ENCODE measurements around the gene CASTOR2.
"Not testable (repeated sequence)": the region's sequence is repeated elsewhere in the genome, so short reads cannot be mapped to it uniquely, and the experiment has no call there.

Gene CASTOR2

GRCh38 chr7:74997811-74998210 is 33.3 kb downstream of the CASTOR2 start:
- H3K9ac ChIP-seq (ENCODE audit: low read depth, low read length); H3K27ac ChIP-seq (ENCODE audit: low read depth, low read length); H3K36me3 ChIP-seq (ENCODE audit: insufficient read depth, low read length); H3K4me3 ChIP-seq (ENCODE audit: low read length); H3K27me3 ChIP-seq (ENCODE audit: insufficient read depth, low read length); H3K9me3 ChIP-seq (ENCODE audit: insufficient read depth, low read depth, low read length): not testable (repeated sequence)
- 100% methylated on average over 5 of the region's 8 CpGs for WGBS
- H3K4me1 ChIP-seq (ENCODE audit: insufficient read depth, low read length): peaks cover 11% of the 10 kb centered on the region

DNA sequence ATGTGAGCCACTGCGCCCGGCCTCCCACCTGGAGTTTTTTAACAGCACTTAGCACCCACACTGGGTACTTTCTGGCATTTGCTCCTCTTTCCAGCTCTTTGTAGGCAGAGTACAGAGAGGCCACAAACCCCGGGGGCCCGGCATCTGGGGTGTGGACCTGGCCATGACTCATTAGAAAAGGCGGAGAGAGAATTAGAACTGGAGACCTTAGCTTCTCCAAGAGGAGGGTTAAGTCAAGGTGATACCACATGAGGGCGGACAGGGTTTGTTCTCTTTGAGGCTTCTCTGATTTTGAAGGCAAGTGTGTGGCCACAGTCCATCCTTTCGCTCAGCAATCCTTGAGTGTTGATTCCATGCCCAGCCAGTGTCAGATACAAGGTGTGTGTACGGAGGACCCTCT is 36.9 kb downstream of the CASTOR2 start:
- H3K36me3 ChIP-seq (ENCODE audit: insufficient read depth, low read length); H3K9me3 ChIP-seq (ENCODE audit: insufficient read depth, low read depth, low read length); H3K4me1 ChIP-seq (ENCODE audit: insufficient read depth, low read length); H3K27ac ChIP-seq (ENCODE audit: low read depth, low read length); H3K9ac ChIP-seq (ENCODE audit: low read depth, low read length); H3K4me3 ChIP-seq (ENCODE audit: low read length); H3K27me3 ChIP-seq (ENCODE audit: insufficient read depth, low read length): not testable (repeated sequence)
- WGBS: 87% methylated on average over 8 of the region's 8 CpGs

GRCh38 chr7:75010036-75010435 is 45.5 kb downstream of the CASTOR2 start:
- Histone ChIP-seq H3K4me1 (ENCODE audit: insufficient read depth, low read length) (no peaks in the 10 kb centered on the region), H3K4me3 (ENCODE audit: low read length) (no peak overlapping the region), H3K27ac (ENCODE audit: low read depth, low read length) (no peak overlapping the region), H3K9me3 (ENCODE audit: insufficient read depth, low read depth, low read length) (no peaks in the 10 kb centered on the region), H3K36me3 (ENCODE audit: insufficient read depth, low read length) (peaks cover 7% of the 10 kb centered on the region; the same call in 1 of the 2 replicates), H3K27me3 (ENCODE audit: insufficient read depth, low read length) (no peaks in the 10 kb centered on the region), H3K9ac (ENCODE audit: low read depth, low read length) (no peak overlapping the region)
- 89% methylated on average over 2 of the region's 2 CpGs for WGBS

DNA sequence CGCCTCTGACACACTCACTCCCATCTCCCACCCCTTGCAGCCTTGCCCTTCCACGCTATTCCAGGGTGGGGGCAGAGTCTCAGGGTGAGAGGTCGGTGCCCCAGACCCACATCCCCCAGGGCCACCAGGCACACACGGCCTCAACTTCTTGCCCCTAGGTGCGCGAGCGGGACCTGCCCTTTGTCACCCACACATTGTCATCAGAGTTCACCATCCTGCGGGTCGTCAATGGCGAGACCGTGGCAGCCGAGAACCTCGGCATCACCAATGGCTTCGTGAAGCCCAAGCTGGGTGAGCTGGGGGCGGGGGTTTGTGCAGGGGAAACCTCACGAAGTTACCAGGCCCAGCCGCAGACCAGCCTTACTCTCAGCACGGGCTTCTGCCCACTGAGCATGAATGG is 53.3 kb downstream of the CASTOR2 start:
- H3K27ac ChIP-seq (ENCODE audit: low read depth, low read length): no peak overlapping the region
- H3K36me3 ChIP-seq (ENCODE audit: insufficient read depth, low read length): peaks cover 24% of the 10 kb centered on the region
- H3K27me3 ChIP-seq (ENCODE audit: insufficient read depth, low read length): no peaks in the 10 kb centered on the region
- no peaks in the 10 kb centered on the region for H3K4me1 ChIP-seq (ENCODE audit: insufficient read depth, low read length)
- no peak overlapping the region for H3K4me3 ChIP-seq (ENCODE audit: low read length)
- H3K9ac ChIP-seq (ENCODE audit: low read depth, low read length): no peak overlapping the region
- 97% methylated on average over 18 of the region's 18 CpGs for WGBS
- H3K9me3 ChIP-seq (ENCODE audit: insufficient read depth, low read depth, low read length): no peaks in the 10 kb centered on the region

GRCh38 chr7:75018570-75019364 is 54.3 kb downstream of the CASTOR2 start:
- Histone ChIP-seq H3K27ac (ENCODE audit: low read depth, low read length) (no peak overlapping the region), H3K4me1 (ENCODE audit: insufficient read depth, low read length) (no peaks in the 10 kb centered on the region), H3K36me3 (ENCODE audit: insufficient read depth, low read length) (peaks cover 26% of the 10 kb centered on the region), H3K9me3 (ENCODE audit: insufficient read depth, low read depth, low read length) (no peaks in the 10 kb centered on the region), H3K9ac (ENCODE audit: low read depth, low read length) (no peak overlapping the region), H3K4me3 (ENCODE audit: low read length) (no peak overlapping the region), H3K27me3 (ENCODE audit: insufficient read depth, low read length) (no peaks in the 10 kb centered on the region)
- WGBS: 94% methylated on average over 12 of the region's 12 CpGs

- H3K27ac ChIP-seq (ENCODE audit: low read depth, low read length): no peak overlapping the region
- no peaks in the 10 kb centered on the region for H3K27me3 ChIP-seq (ENCODE audit: insufficient read depth, low read length)
- no peak overlapping the region for H3K4me3 ChIP-seq (ENCODE audit: low read length)
- peaks cover 36% of the 10 kb centered on the region for H3K36me3 ChIP-seq (ENCODE audit: insufficient read depth, low read length)
- no peaks in the 10 kb centered on the region for H3K9me3 ChIP-seq (ENCODE audit: insufficient read depth, low read depth, low read length)
- H3K9ac ChIP-seq (ENCODE audit: low read depth, low read length): no peak overlapping the region
- H3K4me1 ChIP-seq (ENCODE audit: insufficient read depth, low read length): no peaks in the 10 kb centered on the region
- WGBS: 96% methylated on average over 14 of the region's 14 CpGs
These were observed 55.3 kb downstream of the CASTOR2 start for GRCh38 chr7:75019800-75020199.

DNA sequence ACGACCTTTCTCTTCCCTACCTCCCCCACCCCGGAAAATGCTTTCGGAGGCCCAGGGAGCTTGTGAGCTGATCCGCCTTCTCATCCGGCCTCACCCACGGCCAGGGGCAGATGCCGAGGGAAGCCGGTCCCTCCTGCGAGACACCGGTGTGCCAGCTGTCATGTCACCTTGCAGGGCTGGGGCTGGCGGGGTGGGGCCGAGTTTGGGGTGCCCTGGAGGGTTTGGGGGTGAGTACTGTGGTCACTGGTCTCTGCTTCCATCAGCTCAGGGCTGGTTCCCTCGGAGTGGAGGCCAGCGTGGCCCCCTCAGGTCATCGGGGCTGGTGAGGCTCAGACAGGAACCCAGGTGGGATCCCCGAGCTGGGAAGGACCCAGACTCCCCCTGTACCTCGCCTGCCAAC is 60.4 kb downstream of the CASTOR2 start:
- H3K9ac ChIP-seq (ENCODE audit: low read depth, low read length): no peak overlapping the region
- H3K36me3 ChIP-seq (ENCODE audit: insufficient read depth, low read length): peaks cover 23% of the 10 kb centered on the region
- whole genome bisulfite sequencing: 97% methylated on average over 17 of the region's 17 CpGs

GRCh38 chr7:75028299-75028698 is 63.8 kb downstream of the CASTOR2 start:
- H3K4me3 ChIP-seq (ENCODE audit: low read length): no peak overlapping the region
- H3K27me3 ChIP-seq (ENCODE audit: insufficient read depth, low read length): no peaks in the 10 kb centered on the region
- no peaks in the 10 kb centered on the region for H3K9me3 ChIP-seq (ENCODE audit: insufficient read depth, low read depth, low read length)
- no peak overlapping the region for H3K9ac ChIP-seq (ENCODE audit: low read depth, low read length)
- H3K36me3 ChIP-seq (ENCODE audit: insufficient read depth, low read length): peaks cover 11% of the 10 kb centered on the region; the same call in 1 of the 2 replicates
- H3K27ac ChIP-seq (ENCODE audit: low read depth, low read length): no peak overlapping the region
- H3K4me1 ChIP-seq (ENCODE audit: insufficient read depth, low read length): no peaks in the 10 kb centered on the region
- 97% methylated on average over 9 of the region's 9 CpGs for WGBS

More for the DNA sequence above, 60.4 kb downstream of the CASTOR2 start:
- H3K27me3 ChIP-seq (ENCODE audit: insufficient read depth, low read length): no peaks in the 10 kb centered on the region
- no peaks in the 10 kb centered on the region for H3K4me1 ChIP-seq (ENCODE audit: insufficient read depth, low read length)
- H3K9me3 ChIP-seq (ENCODE audit: insufficient read depth, low read depth, low read length): no peaks in the 10 kb centered on the region
- no peak overlapping the region for H3K4me3 ChIP-seq (ENCODE audit: low read length)
- H3K27ac ChIP-seq (ENCODE audit: low read depth, low read length): no peak overlapping the region

- Histone ChIP-seq H3K4me3 (ENCODE audit: low read length) (no peak overlapping the region), H3K36me3 (ENCODE audit: insufficient read depth, low read length) (no peaks in the 10 kb centered on the region), H3K9me3 (ENCODE audit: insufficient read depth, low read depth, low read length) (no peaks in the 10 kb centered on the region), H3K27me3 (ENCODE audit: insufficient read depth, low read length) (no peaks in the 10 kb centered on the region), H3K9ac (ENCODE audit: low read depth, low read length) (no peak overlapping the region), H3K4me1 (ENCODE audit: insufficient read depth, low read length) (no peaks in the 10 kb centered on the region), H3K27ac (ENCODE audit: low read depth, low read length) (no peak overlapping the region)
- WGBS: 74% methylated on average over 8 of the region's 8 CpGs
These were observed 68.6 kb downstream of the CASTOR2 start for GRCh38 chr7:75033064-75033463.

- no peak overlapping the region for H3K4me3 ChIP-seq (ENCODE audit: low read length)
- H3K27me3 ChIP-seq (ENCODE audit: insufficient read depth, low read length): no peaks in the 10 kb centered on the region
- H3K4me1 ChIP-seq (ENCODE audit: insufficient read depth, low read length): no peaks in the 10 kb centered on the region
- no peak overlapping the region for H3K27ac ChIP-seq (ENCODE audit: low read depth, low read length)
- WGBS: 92% methylated on average over 8 of the region's 8 CpGs
- no peaks in the 10 kb centered on the region for H3K36me3 ChIP-seq (ENCODE audit: insufficient read depth, low read length)
- no peak overlapping the region for H3K9ac ChIP-seq (ENCODE audit: low read depth, low read length)
- H3K9me3 ChIP-seq (ENCODE audit: insufficient read depth, low read depth, low read length): no peaks in the 10 kb centered on the region
These were observed 69.3 kb downstream of the CASTOR2 start for GRCh38 chr7:75033826-75034225.

DNA sequence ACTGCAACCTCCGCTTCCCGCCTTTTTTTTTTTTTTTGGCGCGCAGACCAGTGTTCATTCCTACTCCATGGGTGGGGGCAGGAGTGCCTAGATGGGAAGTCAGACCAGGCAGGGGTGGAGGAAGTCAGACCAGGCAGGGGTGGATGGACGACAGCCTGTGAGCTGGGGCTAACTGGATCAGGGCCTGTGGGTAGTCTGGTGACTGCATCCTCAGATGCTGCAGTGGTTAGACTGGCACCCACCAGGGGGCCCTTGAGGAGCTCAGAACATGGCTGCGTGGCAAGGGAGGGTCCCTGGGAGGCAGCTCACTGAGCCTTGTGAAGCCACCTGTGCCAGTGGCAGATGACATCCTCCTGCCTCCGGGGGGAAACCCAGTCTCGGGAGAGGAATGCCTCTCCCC is 74.0 kb downstream of the CASTOR2 start:
- 82% methylated on average over 8 of the region's 8 CpGs for WGBS
- H3K9ac ChIP-seq (ENCODE audit: low read depth, low read length): no peak overlapping the region

DNA sequence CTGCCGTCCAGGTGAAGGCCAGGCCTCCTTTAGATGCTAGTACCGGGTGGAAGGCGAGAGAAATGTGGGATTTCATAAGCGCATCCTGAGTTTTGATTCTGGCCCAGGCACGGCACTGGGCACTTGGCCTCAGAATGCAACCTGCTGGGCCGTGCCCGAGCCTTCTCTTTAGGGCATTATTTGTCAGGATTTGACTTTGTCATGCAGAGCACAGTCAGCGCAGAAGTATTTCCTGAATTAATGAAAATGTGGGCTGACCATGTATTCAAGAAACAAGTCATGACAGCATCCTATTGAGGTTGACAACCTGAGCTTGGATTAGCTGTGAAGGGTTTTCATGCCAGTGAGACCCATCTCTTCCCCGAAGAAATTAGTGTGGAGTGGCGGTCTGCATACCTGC is 74.7 kb downstream of the CASTOR2 start:
- Histone ChIP-seq H3K9ac (ENCODE audit: low read depth, low read length) (no peak overlapping the region), H3K4me3 (ENCODE audit: low read length) (no peak overlapping the region), H3K4me1 (ENCODE audit: insufficient read depth, low read length) (no peaks in the 10 kb centered on the region), H3K9me3 (ENCODE audit: insufficient read depth, low read depth, low read length) (no peaks in the 10 kb centered on the region), H3K27me3 (ENCODE audit: insufficient read depth, low read length) (no peaks in the 10 kb centered on the region), H3K36me3 (ENCODE audit: insufficient read depth, low read length) (peaks cover 25% of the 10 kb centered on the region), H3K27ac (ENCODE audit: low read depth, low read length) (no peak overlapping the region)
- WGBS: 89% methylated on average over 10 of the region's 10 CpGs

More for the DNA sequence above, 74.0 kb downstream of the CASTOR2 start:
- Histone ChIP-seq H3K9me3 (ENCODE audit: insufficient read depth, low read depth, low read length) (no peaks in the 10 kb centered on the region), H3K4me1 (ENCODE audit: insufficient read depth, low read length) (no peaks in the 10 kb centered on the region), H3K27me3 (ENCODE audit: insufficient read depth, low read length) (no peaks in the 10 kb centered on the region), H3K4me3 (ENCODE audit: low read length) (no peak overlapping the region), H3K27ac (ENCODE audit: low read depth, low read length) (no peak overlapping the region), H3K36me3 (ENCODE audit: insufficient read depth, low read length) (peaks cover 19% of the 10 kb centered on the region)
